ENCODE results near the gene NOL9.
"Not testable (repeated sequence)": the region's sequence is repeated elsewhere in the genome, so short reads cannot be mapped to it uniquely, and the experiment has no call there.

Gene NOL9

DNA sequence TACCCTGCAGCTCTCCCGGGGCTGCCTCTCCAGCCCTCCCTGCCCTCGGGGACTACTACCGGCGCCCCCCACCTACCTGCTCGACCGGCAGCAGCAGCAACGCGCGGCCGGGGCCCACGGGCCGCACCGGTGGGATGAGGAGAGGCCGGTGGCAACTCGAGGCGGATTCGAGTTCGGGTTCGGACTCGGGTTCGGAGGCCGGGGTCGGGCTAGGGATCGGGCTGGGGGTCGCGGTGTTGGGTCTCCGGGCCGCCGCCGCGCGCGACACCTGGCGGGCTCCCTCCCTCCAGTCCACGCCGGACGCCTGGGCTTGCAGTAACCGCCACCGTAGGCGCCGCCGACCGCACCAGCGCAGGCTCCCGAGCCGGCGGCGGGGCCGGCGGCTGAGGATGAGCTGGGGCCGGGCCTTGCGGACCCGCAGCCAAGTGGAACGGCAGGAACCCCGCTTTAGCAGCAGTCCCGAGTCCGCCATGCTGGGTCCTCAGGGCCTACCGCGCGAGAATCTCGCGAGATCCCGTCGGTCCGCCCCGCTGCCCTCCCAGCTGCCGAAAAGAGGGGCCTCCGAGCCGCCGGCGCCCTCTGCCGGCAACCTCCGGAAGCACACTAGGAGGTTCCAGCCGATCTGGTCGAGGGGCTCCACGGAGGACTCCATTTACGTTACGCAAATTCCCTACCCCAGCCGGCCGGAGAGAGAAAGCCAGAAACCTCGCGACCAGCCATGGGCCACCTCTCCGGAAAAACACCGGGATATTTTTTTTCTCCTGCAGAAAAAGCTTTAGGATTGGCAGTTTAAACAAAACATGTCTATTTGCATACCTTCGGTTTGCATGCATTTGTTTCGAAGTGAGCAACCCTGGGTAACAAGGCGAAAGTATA is at the start of gene NOL9:
Gene NOL9, minus strand, starts transcription at position 483 of the 876 bp plus-strand sequence. Its CDS starts 11 bp downstream, at position 472.
- ATAC-seq (peak; percentile 98), DNase-seq (peak; percentile 95)

DNA sequence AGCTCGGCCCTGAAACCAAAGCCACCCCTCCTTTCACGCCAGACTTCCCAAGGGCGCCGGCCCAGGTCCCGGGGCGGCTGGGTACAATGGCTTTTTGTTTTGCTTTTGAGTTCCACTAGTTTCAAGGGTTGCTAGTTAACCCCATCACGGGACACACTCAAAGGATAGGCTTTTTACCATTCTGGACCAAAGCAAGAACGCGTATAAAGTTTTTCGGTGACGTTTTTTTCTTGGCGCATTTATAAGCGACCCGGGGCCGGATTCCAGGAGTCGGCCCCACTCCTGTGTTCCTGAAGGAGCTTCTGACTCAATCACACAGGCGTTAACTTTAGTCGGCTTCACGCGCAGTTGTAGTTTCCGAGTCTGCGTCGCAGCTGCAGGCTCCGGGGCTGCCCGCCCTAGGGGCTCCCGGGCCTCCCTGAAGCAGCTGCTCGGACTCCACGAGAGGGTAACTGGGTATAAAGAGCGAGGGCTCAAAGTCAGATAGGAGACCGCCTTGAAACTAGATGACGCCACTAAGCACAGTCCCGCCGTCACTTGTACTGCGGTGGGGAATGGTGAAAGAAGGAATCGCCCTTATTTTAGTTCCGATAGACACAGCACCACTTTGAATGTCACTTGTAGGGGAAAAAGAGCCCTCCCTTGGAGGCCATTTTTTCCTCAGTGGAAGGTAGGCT is 49.1 kb upstream of the NOL9 start:
- peak; percentile 67 for DNase-seq
- peak; percentile 29 for ATAC-seq

DNA sequence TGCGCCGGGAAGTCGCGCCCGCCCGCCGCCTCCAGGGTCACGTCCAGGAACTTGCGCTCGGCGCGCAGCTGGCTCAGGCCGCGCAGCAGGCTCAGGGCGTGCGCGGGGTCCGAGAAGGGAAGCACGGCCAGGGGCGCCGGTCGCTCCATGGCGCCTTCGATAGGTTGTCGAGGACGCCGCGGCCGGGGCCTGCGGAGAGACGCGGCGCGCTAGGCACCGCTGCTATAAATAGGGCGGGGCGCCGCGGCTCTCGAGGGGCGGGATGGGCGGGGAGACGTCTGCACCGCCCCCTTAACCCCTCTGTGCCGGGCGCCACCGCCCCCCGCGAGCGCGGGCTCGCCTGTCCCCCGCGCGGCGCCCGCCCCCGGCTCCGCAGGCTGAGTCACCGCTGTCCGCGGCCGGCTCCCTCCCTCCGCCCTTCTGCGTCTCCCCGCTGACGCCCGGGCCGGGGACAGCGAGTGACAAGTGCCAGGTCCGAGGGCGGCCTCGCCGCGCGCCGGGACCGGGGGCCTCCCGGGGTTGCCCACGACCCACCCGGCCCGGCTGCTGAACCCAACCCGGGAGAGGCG is 48.4 kb upstream of the NOL9 start, which contains the start of gene KLHL21:
Gene KLHL21, minus strand, starts transcription at position 201 of the 569 bp plus-strand sequence. Its CDS starts 52 bp downstream, at position 149.
- DNase-seq (peak; percentile 93), ATAC-seq (peak; percentile 64)

DNA sequence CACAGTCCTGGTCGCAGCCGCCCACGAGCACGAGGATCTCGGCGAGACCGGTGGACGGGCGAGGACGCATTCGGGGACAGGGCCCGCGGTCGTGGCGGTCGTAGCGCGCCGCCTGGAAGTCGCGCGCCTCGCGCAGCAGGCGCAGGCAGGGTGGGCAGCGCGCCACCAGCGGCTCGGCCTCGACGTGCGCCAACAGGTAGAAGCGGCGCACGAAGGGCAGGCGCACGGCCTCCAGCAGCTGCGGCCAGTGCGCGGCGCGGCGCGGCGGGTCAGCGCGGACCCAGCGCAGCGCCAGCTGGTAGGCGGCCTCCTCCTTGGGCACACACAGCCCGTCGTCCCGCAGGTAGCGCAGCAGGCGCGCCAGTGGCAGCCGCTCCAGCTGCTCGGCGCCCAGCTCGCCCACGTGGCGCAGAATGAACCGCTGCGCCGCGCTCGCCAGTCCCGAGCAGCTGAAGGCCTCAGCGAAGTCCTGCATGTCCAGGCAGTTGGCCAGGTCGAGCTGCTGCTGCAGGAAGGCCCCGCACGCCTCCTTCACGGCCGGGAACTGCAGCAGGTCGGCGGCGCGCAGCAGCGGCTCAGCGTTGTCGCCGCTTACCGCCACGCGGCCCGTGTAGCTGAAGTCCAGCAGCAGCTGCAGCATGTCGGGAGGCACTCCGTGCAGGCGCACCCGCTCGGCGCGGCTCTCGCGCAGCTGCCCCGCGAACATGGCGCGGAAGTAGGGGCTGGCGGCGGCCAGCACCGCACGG is 47.8 kb upstream of the NOL9 start:
- DNase-seq (peak; percentile 45), ATAC-seq (peak; percentile 11)

DNA sequence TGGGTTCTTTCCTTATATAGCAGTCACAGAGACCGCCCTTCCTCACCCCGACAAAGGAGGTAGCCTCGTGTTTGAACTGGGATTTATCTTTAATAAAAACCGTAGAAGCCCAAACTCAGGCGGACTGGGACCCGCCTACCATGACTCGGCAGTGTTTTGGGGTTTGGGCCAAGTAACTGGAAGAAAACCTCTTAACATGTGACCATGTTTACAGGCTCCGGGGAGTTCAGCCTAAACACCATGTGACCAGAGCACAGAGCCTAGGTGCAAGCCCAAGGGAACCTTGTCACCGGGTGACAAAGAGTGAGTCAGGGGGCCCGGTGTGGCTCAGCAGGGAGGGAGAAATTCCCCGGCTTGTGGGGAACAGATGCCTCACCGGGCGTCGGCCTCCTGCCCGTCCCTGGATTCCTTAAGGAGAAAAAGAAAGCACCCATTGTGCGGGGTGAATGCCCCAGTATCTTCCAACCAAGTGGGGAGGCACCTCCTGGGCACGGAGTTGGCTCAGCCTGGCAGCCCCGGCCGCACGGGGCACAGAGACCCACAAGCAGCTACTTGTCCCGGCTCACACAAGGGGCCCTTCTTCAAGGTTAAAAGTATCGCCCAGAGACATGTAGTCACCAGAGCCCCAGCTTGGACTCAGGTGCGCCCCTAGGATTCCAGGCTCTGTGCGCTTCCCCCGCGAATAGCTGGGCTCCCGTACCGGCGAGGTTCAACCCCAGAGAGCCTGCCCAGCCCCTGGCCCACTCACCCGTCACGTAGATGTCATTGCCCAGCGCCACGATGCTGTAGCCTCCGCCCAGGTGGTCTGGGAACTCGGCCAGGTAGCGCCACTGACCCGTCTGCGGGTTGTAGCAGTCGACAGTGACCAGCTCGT is 47.0 kb upstream of the NOL9 start:
- DNase-seq: peak; percentile 86

DNA sequence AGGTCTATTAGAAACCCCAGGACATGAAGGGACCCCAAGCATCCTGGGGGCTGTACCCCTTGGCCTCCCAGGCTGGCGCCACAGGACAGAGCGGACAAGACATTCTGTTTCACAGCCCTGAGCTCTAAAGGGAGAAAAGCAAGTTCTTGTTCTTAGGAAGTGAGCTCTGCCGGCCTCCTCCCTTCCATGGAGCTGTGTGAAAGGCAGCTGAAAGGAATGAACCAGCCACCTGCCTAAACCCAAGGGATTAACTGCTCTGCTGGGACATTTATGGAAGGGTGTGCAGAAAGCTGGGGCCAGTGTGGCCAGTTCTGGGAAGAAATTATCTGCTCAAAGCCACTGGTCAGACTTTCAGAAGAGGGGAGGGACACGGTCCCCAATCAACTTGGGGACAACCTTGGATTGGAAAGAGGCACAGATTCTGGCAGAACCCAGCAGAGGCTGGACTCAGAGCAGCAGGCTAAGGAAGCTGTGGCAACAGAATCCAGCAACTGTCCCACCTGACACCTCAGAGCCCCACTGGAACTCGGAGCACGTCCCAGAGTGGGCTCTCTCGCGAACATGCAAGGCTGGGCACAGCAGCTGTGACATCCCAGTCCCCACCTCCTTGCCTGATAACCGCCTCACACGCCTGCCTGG is 46.2 kb upstream of the NOL9 start:
- ATAC-seq (peak; percentile 1), DNase-seq (no peak)

More for the DNA sequence above, 47.0 kb upstream of the NOL9 start:
- ATAC-seq: peak; percentile 76

DNA sequence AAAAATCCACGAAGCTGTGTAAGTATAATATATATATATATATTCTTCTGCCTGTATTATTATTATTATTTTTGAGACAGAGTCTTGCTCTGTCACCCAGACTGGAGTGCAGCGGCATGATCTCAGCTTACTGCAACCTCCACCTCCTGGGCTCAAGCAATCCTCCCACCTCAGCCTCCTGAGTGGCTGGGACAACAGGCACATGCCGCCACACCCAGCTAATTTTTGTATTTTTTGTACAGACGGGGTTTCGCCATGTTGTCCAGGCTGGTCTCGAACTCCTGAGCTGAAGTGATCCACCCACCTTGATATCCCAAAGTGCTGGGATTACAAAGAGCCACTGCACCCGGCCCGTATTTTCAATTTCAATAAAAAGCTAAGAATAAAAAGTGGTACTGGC is 45.7 kb upstream of the NOL9 start:
- not testable (repeated sequence) for DNase-seq, ATAC-seq

DNA sequence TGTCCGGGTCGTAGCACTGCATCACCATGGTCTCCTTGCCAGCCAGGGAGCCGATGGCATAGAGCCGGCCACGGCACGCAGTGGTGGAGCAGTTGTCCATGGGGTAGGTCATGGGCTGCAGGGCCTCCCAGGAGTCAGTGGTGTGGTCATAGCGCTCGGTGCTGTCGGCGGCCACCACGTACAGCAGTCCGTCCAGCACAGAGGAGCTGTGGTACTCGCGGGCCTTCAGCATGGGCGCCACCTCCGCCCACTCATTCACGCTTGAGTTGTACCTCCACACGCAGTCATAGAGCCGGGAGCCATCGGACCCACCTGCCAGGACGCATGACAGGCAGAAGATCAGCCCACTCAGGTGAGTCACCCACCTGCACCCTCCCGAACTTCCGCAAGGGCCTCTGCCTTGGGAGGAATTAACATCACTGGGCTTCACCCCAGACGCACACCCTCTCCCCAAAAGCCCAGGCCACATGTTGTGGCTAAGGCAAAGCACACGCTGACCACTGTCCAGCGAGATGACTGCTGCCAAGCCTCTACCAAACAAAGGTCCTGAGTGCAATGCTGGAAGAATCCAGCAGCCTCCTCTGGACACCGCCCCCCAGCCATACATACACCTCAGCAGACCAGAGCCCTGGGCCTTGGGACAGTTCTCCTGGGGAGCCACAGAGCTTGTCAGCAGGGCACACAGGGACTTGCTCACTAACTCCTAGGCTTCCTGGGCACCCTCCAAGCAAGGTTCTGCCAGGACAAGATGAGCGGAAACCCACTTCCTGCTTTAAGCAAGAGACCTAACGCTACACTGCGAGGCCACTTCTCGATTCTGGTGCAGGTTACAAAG is 45.0 kb upstream of the NOL9 start:
- no peak for ATAC-seq
- peak; percentile 53 for DNase-seq

DNA sequence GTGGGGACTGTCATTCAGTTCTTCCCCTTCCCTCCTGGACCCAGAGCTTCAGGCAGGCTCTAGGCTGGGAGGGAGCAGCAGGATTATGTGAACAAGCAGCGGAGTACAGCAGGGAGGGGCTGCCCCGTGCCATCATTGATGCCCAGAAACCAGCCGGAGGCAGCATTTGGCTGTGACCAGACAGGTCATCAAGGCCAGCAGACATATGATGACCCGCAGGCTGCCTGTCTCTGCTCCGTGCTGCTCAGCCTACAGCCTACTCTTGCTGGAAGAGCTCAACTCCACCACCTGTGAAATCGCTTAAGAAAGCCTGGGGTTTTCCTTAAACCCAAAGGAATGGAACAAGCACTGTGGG is 43.4 kb upstream of the NOL9 start:
- ATAC-seq (no peak), DNase-seq (no peak)

DNA sequence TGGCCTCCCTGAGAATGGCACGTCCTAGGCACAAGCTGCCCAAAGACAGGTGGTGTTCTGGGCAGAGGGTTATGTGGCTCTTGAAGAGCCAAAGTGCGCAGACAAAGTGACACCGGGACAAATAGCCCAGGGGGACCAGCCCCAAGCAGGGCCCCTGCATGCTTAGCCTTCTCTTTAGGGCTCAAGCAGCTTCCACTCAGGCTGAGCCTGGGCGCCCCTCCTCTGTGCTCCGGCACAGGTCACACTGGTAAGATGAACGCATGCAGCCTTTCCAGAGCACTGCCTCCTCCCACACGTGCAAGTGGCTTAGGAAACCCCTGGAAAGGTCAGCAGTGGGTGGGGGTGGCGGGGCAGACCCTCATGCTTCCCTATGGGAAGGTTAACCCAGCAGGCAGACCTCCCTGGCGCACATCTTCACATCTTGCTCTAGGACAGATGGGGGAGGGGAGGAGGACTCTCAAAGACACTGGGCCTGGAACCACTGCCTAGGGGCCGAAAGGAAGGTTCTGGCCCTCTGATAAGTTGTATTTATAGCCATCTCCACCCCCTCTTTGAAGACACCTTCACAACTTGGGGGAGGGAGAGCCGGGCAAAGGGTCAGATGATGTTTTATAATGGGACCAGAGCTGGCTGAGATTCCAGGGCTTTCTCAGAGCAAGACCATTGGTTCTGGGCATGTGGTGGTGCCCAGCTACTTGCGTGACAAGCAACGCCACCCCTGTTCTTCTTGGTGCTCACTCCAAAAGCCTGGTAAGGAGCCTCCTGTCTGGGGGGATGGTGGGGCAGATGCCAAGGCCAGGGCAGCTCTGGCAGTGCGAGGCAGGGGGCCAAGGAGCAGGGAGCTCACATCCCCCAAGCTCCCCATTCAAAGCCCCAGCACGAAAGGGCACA is 42.8 kb upstream of the NOL9 start:
- ATAC-seq: no peak

DNA sequence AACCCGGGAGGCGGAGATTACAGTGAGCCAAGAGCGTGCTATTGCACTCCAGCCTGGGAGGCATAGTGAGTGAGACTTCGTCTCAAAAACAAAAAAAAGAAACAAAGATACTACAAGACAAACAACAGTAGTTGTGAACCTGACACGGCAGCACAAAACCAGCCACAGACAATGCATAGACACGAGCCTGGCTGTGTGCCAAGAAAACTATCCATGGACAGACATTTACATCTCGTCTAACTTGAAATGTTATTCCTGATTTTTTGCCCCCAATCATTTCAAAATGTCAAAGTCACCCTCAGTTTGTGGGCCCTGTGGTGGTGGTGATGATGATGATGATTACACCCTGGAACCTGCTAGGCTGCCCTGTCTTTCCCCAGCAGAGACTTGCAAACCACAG is 42.0 kb upstream of the NOL9 start:
- no peak for DNase-seq
- no peak for ATAC-seq

More for the DNA sequence above, 42.8 kb upstream of the NOL9 start:
- no peak for DNase-seq

DNA sequence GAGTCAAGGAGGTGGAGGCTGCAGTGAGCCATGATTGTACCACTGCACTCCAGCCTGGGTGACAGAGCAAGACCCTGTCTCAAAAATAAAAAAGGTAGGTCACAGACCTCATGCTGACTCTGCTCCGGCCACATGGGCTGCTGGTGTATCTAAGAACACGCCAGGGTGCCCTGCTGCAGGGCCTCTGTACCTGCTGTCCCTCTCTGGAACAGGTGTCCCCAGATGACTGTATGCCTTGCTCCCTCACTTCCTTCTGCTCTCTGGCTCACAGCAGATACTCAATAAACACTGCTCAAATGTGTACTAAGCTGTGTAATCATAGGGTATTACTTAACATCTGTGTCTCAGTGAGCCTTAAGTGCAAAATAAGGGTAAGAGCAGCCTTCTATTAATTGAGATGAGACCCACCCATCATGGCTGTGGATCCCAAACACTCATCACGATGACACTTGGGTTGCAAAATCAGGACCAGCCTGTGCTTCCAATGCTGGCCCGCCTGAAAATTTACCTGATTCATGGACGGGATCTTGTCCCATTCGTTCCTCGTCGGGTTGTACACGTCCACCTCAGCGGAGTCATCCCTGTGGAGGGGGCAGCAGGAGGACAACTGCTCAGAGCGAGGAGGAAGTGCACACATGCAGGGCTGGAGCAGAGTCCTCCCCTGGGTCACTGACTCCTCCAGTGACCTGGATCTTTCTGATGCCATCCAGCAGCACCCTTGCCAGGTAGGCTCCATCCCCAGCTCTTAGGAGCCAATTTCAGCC is 40.8 kb upstream of the NOL9 start:
- ATAC-seq (no peak), DNase-seq (no peak)

DNA sequence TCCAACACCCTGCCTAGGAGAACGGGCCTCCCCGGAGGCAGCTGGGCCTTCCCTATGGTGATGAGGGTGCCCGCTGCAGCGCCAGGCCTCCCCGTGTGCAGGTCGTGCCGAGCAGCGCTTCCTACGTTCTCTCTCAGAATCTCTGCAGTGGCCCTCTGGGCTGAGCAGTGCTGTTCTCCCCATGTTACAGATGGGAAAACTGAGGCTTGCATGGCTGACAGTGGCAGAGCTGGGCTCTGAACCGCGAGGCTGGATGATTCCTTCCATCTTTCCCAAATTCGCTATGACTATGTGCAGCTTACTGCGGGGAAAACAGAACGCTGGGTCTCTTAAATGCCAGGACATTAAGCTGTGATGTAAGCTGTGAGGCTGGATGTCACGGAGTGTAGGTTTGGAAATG is 39.5 kb upstream of the NOL9 start:
- no peak for DNase-seq
- no peak for ATAC-seq

DNA sequence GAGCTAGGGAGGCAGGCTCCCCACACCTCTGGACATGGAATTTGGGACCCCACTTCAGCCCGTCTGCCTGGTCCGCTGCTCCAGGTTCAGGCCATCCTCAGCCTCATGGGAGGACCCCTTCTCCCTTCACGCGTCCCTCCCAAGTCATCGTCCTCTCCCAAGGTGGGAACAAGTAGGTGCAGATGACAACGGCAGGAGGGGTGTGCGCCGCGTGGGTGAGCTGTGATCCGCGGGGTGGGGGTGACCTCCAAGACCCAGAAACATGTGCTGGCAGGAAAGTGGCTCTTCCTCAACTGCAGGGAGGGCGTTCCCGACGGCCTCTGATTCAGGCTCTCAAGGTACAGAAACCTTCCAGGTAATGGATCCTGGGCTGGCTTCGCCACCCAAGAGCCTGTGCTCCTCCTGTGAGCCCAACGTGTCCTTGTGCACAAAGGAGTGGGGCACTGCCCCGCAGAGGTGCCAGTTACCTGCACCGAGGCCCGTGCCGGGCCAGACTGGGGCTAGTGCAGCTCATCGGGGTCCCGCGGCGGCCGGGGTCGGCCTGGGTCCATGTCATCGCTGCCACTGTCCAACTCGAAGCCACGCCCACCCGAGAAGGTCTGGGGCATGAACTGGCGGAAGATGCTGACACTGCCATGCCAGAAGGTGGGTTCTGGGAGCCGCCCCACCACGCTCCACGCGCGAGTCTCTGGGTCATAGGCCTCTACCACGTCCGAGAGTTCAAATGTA is 38.7 kb upstream of the NOL9 start:
- DNase-seq (no peak), ATAC-seq (no peak)

DNA sequence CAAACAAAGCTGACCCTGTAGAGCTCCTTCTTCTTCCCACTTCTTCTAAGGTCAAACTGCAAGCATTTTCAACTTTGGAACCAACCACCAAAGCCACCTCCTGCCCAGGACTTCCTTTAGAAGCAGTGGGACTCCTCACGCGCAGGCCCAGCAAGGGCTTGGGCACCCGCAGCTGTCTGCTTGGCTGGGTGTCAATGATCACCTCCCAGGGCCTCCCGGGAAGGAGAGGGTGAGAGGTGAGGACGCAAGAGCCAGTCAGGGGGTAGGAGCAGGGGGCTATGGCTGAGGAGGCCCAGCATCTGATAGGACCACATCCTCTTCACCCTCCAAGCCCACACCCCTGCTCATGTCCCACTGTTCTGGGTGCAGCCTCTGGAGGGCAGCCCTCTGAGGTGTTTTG is 38.1 kb upstream of the NOL9 start:
- DNase-seq (no peak), ATAC-seq (no peak)

DNA sequence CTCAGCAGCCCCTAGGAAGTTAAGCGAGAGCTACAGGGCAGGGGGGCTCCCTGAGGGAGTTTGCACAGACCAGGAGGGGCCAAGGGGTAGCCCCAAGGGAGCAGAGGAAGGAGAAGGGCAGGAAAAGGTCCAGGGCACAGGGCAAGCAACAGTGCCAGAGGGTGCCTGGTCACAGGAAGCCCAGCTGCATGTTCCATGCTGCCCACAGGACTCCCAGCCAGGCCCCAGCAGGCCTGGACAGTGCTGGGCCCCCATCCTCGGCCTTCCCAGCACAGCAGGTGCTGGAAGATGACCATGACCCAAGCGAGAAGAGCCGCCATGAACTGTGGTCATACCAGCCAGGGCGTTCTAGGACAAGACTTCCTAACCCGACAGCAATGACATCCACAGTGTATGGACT is 37.3 kb upstream of the NOL9 start:
- DNase-seq (no peak), ATAC-seq (no peak)

DNA sequence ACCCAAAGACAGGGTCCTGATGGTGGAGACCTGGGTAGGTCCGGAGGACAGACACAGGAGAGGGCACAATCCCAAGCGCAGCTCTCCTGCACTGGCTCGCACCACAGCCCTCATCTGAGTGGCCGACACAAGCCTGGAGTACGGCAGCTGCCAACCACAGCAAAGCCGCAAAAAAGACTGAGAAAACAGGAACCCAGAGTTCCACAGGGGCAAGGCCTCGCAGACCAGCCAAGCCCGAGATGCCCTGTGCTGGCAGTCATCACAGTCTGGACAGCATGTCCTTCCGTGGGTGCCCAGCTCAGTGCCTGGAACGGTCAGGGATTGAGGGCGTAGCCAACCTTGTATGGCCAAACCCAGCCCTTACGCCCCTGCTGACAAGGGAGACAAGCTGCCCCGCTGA is 36.9 kb upstream of the NOL9 start:
- ATAC-seq: no peak
- no peak for DNase-seq
